Breast epithelium (tissue), 4 donors: Measurements from ENCODE around the gene SRMS. TPM values are rescaled to one million over a fixed set of nuclear protein-coding genes. Genes with fewer than 3 reads are reported as not detected.

ENCODE experiments used
- DNase-seq, 2 donors: peaks; one replicate each; pipeline ENCODE4 v3.0.0-alpha.2; 2019; ENCODE audit warnings: low spot score in 2 of 2
- H3K27ac ChIP-seq, 2 donors: fragments of 200-600 bp; sonication (generic) in 1 of 2; one replicate each; pipeline ENCODE4 v1.5.1; 2016 to 2019; ENCODE audit warnings: mild to moderate bottlenecking in 1 of 2
- H3K27me3 ChIP-seq, 2 donors: fragments of 200-600 bp; sonication (generic) in 1 of 2; one replicate each; pipeline versions ENCODE4 v1.5.1 to v1.6.0; 2017 to 2019; ENCODE audit warnings: control low read depth in 1 of 2, mild to moderate bottlenecking in 1 of 2
- H3K36me3 ChIP-seq: fragments of 200-600 bp; one replicate; pipeline ENCODE4 v1.5.1; 2019
- H3K4me1 ChIP-seq, 2 donors: fragments of 200-600 bp; sonication (generic); one replicate each; pipeline ENCODE4 v1.5.1; 2016 to 2019; ENCODE audit warnings: control low read depth in 1 of 2
- H3K4me3 ChIP-seq, 3 donors: fragments of 200-600 bp; sonication (generic); 1 replicate in 2 of 3; 2 replicates in 1 of 3; pipeline ENCODE4 v1.5.1; 2016 to 2019; ENCODE audit warnings: mild to moderate bottlenecking in 3 of 3, moderate library complexity in 2 of 3
- H3K9me3 ChIP-seq, 2 donors: fragments of 200-600 bp; sonication (generic) in 1 of 2; one replicate each; pipeline ENCODE4 v1.5.1; 2016 to 2019; ENCODE audit warnings: control low read depth in 1 of 2
- POLR2A ChIP-seq: fragments of 450-650 bp; IDR thresholded peaks from one replicate; pipeline ENCODE4 v1.6.1; 2016; ENCODE audit warnings: antibody characterized with exemption, mild to moderate bottlenecking, moderate library complexity
- POLR2AphosphoS5 ChIP-seq, 3 donors: sonication (generic); formaldehyde crosslinking; IDR thresholded peaks; one replicate each; pipeline ENCODE4 v1.6.1; 2017; ENCODE audit warnings: antibody characterized with exemption in 3 of 3
- intact Hi-C: fragments of 100-400 bp; cut with DNase I; formaldehyde crosslinking; loops from one replicate; pipeline ENCODE4 v1.15.1; 2023; ENCODE audit warnings: low total_unique reads
- total RNA-seq, 3 donors: library from RNA; depleted of rRNA; stranded (reverse); fragments of >200 nt; gene quantifications; one replicate each; pipeline ENCODE4 v1.1.0, GENCODE V29; 2016
- TF ChIP-seq, protein P1 (sequence below), 3 donors: fragments of 450-650 bp; IDR thresholded peaks; one replicate each; pipeline ENCODE4 v1.5.1; 2016 to 2017; ENCODE audit warnings: antibody characterized with exemption in 3 of 3, mild to moderate bottlenecking in 3 of 3, moderate library complexity in 3 of 3

SRMS gene
- total RNA-seq, 3 donors from 2014 or later = 0.59 to 0.66 TPM; not detected in 1

DNA sequence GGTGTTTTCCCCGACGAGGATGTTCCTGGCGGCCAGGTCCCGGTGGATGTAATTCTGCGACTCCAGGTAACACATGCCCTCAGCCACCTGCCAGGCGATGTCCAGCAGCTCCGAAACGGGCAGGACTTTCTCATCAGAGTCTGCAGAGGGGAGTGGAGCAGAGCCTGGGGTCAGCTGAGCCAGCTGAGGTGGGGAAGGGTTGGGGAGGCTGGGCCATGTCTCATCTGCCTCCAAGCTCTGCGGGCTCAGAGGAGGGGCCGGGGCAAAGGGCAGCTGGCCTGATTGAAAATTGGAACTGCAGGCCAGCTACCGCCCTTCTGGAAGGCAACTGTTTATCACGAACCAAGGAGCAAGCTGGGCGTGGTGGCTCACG is 16.8 kb downstream of the SRMS start:
- H3K4me3 ChIP-seq = no peak overlapping the region
- H3K36me3 ChIP-seq = no peaks in the 10 kb centered on the region
- peaks cover 0 to 10% of the 10 kb centered on the region in 2 donors for H3K4me1 ChIP-seq
- no peaks in the 10 kb centered on the region for H3K9me3 ChIP-seq
- intact Hi-C loops = loop anchor here (10.0 kb wide), 1 partner anchor 104 kb away; no protein-coding TSS in a partner anchor
- TF ChIP-seq, protein P1, sequence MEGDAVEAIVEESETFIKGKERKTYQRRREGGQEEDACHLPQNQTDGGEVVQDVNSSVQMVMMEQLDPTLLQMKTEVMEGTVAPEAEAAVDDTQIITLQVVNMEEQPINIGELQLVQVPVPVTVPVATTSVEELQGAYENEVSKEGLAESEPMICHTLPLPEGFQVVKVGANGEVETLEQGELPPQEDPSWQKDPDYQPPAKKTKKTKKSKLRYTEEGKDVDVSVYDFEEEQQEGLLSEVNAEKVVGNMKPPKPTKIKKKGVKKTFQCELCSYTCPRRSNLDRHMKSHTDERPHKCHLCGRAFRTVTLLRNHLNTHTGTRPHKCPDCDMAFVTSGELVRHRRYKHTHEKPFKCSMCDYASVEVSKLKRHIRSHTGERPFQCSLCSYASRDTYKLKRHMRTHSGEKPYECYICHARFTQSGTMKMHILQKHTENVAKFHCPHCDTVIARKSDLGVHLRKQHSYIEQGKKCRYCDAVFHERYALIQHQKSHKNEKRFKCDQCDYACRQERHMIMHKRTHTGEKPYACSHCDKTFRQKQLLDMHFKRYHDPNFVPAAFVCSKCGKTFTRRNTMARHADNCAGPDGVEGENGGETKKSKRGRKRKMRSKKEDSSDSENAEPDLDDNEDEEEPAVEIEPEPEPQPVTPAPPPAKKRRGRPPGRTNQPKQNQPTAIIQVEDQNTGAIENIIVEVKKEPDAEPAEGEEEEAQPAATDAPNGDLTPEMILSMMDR (IDR thresholded peaks at IDR 0.05) = no peak
- TF ChIP-seq POLR2AphosphoS5 (IDR thresholded peaks at IDR 0.05) (no peak), POLR2A (no peak)
- no peak overlapping the region for H3K27ac ChIP-seq
- peaks cover 7 to 10% of the 10 kb centered on the region in 2 donors for H3K27me3 ChIP-seq
- DNase-seq = no peak

DNA sequence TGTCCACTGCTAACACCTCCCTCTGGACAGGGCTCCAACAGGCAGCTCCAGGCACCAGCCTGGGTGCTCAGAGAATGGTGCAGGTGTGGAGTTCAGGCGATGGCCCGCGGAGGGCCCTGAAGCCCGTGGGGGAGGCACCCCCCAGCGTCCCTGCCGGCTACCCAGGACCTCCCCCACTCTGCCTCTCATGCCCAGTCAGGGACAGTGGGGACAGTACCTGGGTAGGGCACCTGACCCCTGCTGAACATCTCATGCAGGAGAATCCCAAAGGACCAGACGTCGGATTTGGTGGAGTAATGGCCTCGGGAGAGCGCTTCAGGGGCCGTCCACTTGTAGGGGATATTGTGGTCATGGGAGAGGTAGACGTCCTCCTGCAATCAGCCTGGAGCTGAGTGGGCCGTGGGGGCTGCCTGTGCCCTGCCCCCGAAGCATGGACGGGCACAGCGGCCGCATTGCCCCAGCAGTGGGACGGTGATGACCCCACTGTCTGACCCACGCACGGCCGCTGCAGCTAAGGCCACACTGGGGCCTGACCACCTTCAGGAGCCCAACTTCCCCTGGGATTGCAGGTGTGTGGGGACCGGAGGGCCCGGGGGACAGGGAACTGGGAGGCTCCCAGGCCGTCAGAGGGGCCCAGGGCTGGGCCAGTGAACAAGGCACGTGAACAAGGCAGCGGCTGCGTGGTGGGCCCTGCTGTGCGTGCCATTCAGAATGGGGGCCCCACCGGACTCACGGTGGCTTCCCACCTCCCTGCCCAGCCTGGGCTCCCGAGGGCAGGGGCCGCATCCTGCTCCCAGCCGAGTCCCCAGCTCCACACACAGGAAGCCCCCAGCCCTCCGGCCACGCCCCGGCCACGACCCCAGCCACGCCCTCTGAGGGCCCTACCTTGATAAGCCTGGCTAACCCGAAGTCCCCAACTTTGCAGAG is 17.4 kb downstream of the SRMS start:
- no peak overlapping the region for H3K27ac ChIP-seq

GRCh38 chr20:63529180-63529860 is 18.2 kb downstream of the SRMS start:
- peaks cover 4 to 7% of the 10 kb centered on the region in 2 donors for H3K27me3 ChIP-seq
- intact Hi-C loops = no loop called here
- H3K36me3 ChIP-seq = no peaks in the 10 kb centered on the region
- H3K9me3 ChIP-seq = no peaks in the 10 kb centered on the region
- TF ChIP-seq POLR2AphosphoS5 (IDR thresholded peaks at IDR 0.05) (no peak), POLR2A (no peak)
- TF ChIP-seq, protein P1 (IDR thresholded peaks at IDR 0.05) = no peak
- DNase-seq = no peak
- no peak overlapping the region for H3K27ac ChIP-seq
- H3K4me1 ChIP-seq = peaks cover 0 to 4% of the 10 kb centered on the region in 2 donors
- no peak overlapping the region for H3K4me3 ChIP-seq

More for the DNA sequence above, 17.4 kb downstream of the SRMS start:
- H3K4me1 ChIP-seq = peaks cover 0 to 10% of the 10 kb centered on the region in 2 donors
- no peaks in the 10 kb centered on the region for H3K36me3 ChIP-seq
- no peaks in the 10 kb centered on the region for H3K9me3 ChIP-seq
- TF ChIP-seq, protein P1 (IDR thresholded peaks at IDR 0.05) = no peak
- TF ChIP-seq POLR2AphosphoS5 (IDR thresholded peaks at IDR 0.05) (no peak), POLR2A (no peak)
- DNase-seq = no peak
- intact Hi-C loops = loop anchor here (10.0 kb wide), 1 partner anchor 105 kb away; no protein-coding TSS in a partner anchor
- H3K4me3 ChIP-seq = no peak overlapping the region
- H3K27me3 ChIP-seq = peaks cover 7 to 8% of the 10 kb centered on the region in 2 donors

GRCh38 chr20:63527184-63527583 is 20.4 kb downstream of the SRMS start:
- peaks cover 0 to 9% of the 10 kb centered on the region in 2 donors for H3K9me3 ChIP-seq
- TF ChIP-seq, protein P1 (IDR thresholded peaks at IDR 0.05) = no peak
- TF ChIP-seq POLR2AphosphoS5 (IDR thresholded peaks at IDR 0.05) (no peak), POLR2A (no peak)
- H3K4me1 ChIP-seq = peaks cover 0 to 9% of the 10 kb centered on the region in 2 donors
- H3K27ac ChIP-seq = no peak overlapping the region
- no peak for DNase-seq
- intact Hi-C loops = no loop called here
- H3K4me3 ChIP-seq = no peak overlapping the region
- no peaks in the 10 kb centered on the region for H3K36me3 ChIP-seq
- H3K27me3 ChIP-seq = peaks cover 0 to 4% of the 10 kb centered on the region in 2 donors
